Mucosa of descending colon (tissue), 3 donors: ENCODE measurements around the gene FOXP3. TPM values are rescaled to one million over a fixed set of nuclear protein-coding genes. Genes with fewer than 3 reads are reported as not detected.

Experiments
- ATAC-seq: fragments of 200-7000 bp; cut with Tn5 transposase; one replicate; pipeline ENCODE4 v1.9.1; 2020; ENCODE audit warnings: mild to moderate bottlenecking, moderate library complexity
- DNase-seq, 3 donors: peaks; one replicate each; pipeline ENCODE4 v3.0.0-alpha.2; 2020
- H3K36me3 ChIP-seq: fragments of 200-600 bp; one replicate; pipeline ENCODE4 v1.8.0; 2021; ENCODE audit warnings: low read depth, mild to moderate bottlenecking
- H3K4me1 ChIP-seq: fragments of 200-600 bp; one replicate; pipeline ENCODE4 v1.8.0; 2021; ENCODE audit warnings: low read depth, mild to moderate bottlenecking
- H3K4me3 ChIP-seq: fragments of 200-600 bp; one replicate; pipeline ENCODE4 v1.8.0; 2021; ENCODE audit warnings: mild to moderate bottlenecking
- H3K9me3 ChIP-seq: fragments of 200-600 bp; one replicate; pipeline ENCODE4 v1.8.0; 2021; ENCODE audit warnings: mild to moderate bottlenecking
- CTCF ChIP-seq: fragments of 200-600 bp; IDR thresholded peaks from one replicate; pipeline ENCODE4 v1.8.0; 2022; ENCODE audit warnings: antibody characterized with exemption, mild to moderate bottlenecking
- intact Hi-C, 2 donors: fragments of 100-400 bp; cut with DNase I in 1 of 2; cut with micrococcal nuclease in 1 of 2; formaldehyde crosslinking; loops; one replicate each; pipeline versions ENCODE4 v1.11.0 to v1.11.1; 2022; cut with DNase I, micrococcal nuclease
- total RNA-seq, 3 donors: library from RNA; stranded (reverse); fragmentation: NEBNext Ultra II Directional in 2 of 3; extraction: Animal tissue kit (Norgen Biotek cat#: 25700) in 2 of 3; gene quantifications; one replicate each; pipeline versions ENCODE4 v1.2.1 to v1.2.4, GENCODE V29; 2021 to 2023
- donor health status: DM: no; HTN: no; CAD: no; lungs with moderate emphysema.
- donor health status: DM: no; HTN: no; CAD: no.
- donor health status: DM: no; HTN: yes; CAD: no.

The FOXP3 gene
- total RNA-seq, 3 donors from 2014 or later, result 0.72 TPM; not detected in 2

DNA sequence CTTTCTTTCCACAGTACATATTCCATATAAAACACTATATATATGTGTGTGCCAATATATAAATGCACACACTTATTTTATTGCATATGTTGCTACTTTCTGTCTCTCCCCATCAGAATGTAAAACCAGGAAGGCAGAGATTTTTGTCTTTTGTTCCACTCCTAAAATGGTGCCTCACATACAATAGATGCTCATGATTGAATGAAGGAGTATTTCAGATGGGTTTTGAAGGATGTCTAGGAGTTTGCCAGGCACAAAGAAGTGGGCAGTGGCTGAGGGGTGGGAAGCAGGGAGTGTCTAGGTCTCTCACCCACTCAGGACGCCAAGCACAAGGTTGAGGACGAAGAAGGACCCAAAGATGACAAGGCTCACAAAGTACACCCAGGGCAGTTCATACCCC is 36.8 kb downstream of the FOXP3 start:
- intact Hi-C loops, result no loop called here
- no peak for DNase-seq
- TF ChIP-seq CTCF, result no peak

GRCh38 chrX:49226946-49227345 is 37.6 kb downstream of the FOXP3 start:
- intact Hi-C loops, result no loop called here
- H3K4me1 ChIP-seq, result no peaks in the 10 kb centered on the region
- TF ChIP-seq CTCF, result no peak
- no peaks in the 10 kb centered on the region for H3K9me3 ChIP-seq
- no peak overlapping the region for H3K4me3 ChIP-seq
- DNase-seq (no peak), ATAC-seq (no peak)
- no peaks in the 10 kb centered on the region for H3K36me3 ChIP-seq

More for the DNA sequence above, 36.8 kb downstream of the FOXP3 start:
- ATAC-seq, result no peak
- Histone ChIP-seq H3K4me1 (no peaks in the 10 kb centered on the region), H3K4me3 (no peak overlapping the region), H3K36me3 (no peaks in the 10 kb centered on the region), H3K9me3 (no peaks in the 10 kb centered on the region)

GRCh38 chrX:49225858-49226257 is 38.7 kb downstream of the FOXP3 start:
- ATAC-seq (no peak), DNase-seq (no peak)
- intact Hi-C loops, result no loop called here
- no peak for TF ChIP-seq CTCF
- Histone ChIP-seq H3K9me3 (no peaks in the 10 kb centered on the region), H3K4me3 (no peak overlapping the region), H3K36me3 (no peaks in the 10 kb centered on the region), H3K4me1 (no peaks in the 10 kb centered on the region)

- H3K4me3 ChIP-seq, result no peak overlapping the region
- ATAC-seq (no peak), DNase-seq (no peak)
- no peaks in the 10 kb centered on the region for H3K4me1 ChIP-seq
- no peak for TF ChIP-seq CTCF
- intact Hi-C loops, result no loop called here
- H3K9me3 ChIP-seq, result no peaks in the 10 kb centered on the region
- H3K36me3 ChIP-seq, result no peaks in the 10 kb centered on the region
These were observed 42.6 kb downstream of the FOXP3 start for GRCh38 chrX:49221868-49222267.

DNA sequence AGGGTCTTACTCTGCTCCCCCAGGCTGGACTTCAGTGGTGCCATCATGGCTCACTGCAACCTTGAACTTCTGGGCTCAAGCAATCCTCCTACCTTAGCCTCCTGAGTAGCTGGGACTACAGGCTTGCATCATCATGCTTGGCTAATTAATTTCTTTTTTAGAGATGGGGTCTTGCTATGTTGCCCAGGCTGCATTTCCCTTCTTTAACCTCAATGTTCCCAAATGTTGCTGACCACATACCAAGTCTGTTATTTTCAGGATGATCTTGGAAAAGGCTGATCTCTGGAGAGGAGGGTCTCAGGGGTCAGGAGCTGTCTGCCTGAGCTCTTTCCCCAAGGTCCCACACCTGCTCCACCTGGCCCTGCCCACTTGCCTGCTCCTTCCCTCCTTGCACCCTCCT is 44.4 kb downstream of the FOXP3 start:
- TF ChIP-seq CTCF, result no peak
- Histone ChIP-seq H3K9me3 (no peaks in the 10 kb centered on the region), H3K36me3 (no peaks in the 10 kb centered on the region), H3K4me3 (no peak overlapping the region), H3K4me1 (no peaks in the 10 kb centered on the region)
- intact Hi-C loops, result no loop called here
- ATAC-seq (no peak), DNase-seq (no peak)

DNA sequence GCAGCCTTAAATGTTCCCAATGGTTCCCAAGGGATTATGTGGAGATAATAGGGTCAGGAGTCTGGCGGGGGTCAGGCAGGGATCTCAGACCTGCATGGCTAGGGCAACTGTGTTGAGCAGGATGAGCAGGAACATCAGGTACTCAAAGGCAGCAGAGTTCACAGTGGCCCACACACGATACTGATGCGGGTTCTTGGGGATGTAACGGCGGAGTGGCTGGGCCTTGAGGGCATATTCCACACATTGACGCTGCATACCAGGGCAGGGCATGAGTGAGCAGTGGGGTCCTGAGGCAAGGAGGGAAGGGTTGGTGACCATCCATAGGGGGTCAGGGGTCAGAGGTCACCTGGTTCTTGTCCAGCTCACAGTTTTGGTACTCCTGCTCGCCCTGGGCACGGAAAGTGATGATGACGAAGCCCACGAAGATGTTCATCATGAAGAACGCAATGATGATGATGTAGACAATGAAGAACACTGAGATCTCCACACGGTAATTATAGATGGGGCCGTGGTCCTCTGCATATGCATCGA is 49.4 kb downstream of the FOXP3 start:
- intact Hi-C loops, result no loop called here

More for the DNA sequence above, 49.4 kb downstream of the FOXP3 start:
- ATAC-seq (no peak), DNase-seq (no peak)
- Histone ChIP-seq H3K9me3 (no peaks in the 10 kb centered on the region), H3K36me3 (no peaks in the 10 kb centered on the region), H3K4me1 (no peaks in the 10 kb centered on the region), H3K4me3 (no peak overlapping the region)
- TF ChIP-seq CTCF, result no peak
